GM21619 (cell line): Measurements from ENCODE around the gene RNF222.

Experiments
- ATAC-seq: cut with Tn5 transposase; IDR thresholded peaks from one replicate; pipeline ENCODE4 v1.9.1; 2021; ENCODE audit not compliant: unreplicated experiment

Gene RNF222, protein sequence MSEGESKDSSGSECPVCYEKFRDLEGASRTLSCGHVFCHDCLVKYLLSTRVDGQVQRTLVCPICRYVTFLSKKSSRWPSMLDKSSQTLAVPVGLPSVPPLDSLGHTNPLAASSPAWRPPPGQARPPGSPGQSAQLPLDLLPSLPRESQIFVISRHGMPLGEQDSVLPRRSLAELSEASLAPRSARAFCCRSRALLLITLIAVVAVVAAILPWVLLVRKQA

DNA sequence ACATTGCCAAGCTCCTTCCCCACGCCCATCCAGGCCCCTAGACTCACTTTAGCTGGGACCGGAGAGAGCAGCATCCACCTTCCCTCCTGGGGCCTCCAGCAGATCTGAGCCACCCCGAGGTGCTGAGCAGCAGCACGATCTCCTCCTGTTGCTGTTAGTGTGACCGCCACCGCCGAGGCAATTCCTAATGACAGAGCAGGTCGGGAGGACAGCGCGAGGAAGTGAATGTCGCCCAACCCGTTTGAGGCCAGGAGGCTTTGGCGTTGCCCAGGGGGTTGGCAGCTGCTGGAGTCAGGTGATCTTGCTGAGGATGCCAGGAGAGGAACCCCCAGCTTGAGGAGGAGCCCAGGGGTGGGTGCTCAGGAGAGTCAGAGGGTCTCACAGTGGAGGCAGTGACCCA lies at the start of gene RNF222:
Gene RNF222 (minus strand): TSS at position 192 of the 400 bp plus-strand sequence. CDS start 4,366 bp downstream, outside the sequence.
- no peak for ATAC-seq

DNA sequence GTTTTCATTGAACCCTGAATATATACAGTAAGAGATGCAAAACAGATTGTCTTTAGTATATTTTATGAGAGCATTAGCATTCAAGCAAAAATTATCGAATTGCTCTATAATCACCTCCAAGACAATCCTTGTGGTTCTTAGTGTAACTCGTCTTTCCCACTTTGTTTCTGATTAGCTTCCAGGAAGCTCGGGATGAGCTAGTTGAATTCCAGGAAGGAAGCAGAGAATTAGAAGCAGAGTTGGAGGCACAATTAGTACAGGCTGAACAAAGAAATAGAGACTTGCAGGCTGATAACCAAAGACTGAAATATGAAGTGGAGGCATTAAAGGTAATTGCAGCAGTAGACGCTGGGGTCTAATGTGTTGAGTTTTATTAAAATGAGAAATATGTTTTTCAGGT lies 47.9 kb upstream of the RNF222 start:
- ATAC-seq = no peak

DNA sequence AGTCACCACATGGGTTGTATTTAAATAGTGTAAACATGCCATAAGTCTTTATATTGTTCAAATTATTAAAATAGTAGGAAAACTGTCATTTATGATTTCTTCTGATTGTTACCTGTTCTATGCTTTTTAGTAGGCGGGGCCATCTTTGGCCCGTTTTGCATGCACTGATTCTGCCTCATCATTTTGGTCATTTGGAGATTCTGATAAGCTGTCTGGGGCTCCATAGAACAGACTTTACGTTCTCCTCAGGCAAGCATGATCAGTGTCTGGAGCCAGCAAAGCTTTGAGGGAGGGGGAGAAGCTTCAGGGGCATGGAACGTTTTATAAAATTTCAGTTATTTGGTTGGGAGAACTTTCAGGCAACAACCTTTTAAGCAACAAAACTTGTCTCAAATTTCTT lies 46.9 kb upstream of the RNF222 start:
- ATAC-seq = no peak

DNA sequence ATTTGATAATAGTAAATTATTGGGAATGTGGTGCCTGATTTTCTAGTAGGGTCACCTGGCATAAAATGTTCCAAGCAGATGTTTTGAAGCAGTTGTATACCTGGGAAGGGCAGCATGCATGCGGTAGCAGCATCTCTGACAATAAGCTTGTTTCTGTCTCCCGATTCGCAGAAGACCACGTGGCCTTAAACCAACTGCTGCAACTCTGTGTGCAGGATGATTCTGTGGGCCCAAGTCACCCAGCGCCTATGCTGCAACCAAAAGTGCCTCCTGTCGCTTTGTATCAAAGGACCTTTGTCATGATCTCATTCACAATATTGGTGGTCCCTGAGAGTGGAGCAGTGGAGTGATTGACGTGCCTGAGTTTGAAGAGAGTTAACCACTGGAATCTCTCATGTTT lies 46.1 kb upstream of the RNF222 start:
- no peak for ATAC-seq

DNA sequence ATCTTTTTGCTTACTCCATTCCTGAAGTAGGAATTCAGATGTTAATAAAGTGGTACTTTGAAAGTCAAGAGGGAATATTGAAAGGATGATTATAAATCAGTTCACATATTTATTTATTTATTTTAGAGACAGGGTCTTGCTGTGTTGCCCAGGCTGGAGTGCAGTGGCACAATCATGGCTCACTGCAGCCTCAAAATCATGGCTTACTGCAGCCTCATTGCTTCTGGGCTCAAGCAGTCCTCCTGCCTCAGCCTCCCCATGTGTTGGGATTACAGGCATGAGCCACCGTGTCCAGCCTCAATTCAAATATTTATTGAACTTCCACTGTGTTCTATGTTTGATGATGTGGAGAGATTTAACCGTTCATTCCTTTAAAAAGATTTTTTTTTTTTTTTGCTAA lies 44.7 kb upstream of the RNF222 start:
- ATAC-seq = no peak

DNA sequence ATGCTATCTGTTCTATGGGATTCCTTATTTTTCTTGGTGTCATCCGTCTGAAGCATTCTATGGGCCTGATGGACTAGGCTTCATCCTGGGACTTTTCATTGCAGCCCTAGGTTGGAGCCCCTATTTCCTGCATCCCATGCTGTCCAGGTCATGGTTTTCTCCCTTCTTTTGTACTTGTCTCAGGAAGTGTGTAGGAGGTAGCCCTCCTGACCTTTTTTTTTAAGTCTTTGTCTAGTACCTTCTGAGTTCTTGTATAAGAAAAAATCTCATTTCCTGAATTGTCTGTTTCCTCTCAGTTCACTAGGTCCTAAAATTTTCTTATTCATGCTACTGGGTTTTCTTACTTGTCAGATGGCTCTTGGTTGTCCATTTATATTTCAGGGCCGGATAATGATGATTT lies 44.1 kb upstream of the RNF222 start:
- ATAC-seq = no peak

DNA sequence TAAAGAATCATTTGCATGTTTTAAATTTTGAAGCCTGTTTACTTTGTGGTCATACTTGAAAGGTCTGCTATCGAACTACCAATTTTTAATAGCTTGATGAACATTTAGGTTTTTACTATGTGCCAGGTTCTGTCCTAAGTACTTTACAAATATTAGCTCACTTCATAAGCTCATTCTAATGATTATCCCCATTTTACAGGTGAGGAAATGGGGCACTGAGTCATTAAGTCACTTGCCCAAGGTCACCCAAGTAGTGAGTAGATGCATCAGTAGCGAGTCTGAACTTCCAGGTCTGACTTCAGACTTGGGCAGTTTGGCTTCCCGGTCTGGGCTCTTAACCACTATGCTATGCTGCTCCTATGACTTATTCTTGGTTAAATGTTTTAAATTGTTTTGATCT lies 42.1 kb upstream of the RNF222 start:
- no peak for ATAC-seq

DNA sequence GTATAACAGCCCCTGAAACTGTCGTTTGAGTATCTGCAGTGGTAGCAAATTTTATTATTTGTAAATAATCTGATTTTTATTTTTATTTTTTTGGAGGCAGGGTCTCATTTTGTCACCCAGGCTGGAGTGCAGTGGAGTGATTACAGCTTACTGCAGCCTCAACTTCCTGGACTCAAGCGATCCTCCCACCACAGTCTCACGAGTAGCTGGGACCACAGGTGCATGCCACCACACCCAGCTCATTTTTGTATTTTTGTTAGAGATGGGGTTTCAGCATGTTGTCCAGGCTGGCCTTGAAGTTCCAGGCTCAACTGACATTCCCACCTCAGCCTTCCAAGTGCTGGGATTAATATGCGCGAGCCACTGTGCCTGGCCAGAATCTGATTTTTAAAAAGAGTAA lies 40.8 kb upstream of the RNF222 start:
- no peak for ATAC-seq

DNA sequence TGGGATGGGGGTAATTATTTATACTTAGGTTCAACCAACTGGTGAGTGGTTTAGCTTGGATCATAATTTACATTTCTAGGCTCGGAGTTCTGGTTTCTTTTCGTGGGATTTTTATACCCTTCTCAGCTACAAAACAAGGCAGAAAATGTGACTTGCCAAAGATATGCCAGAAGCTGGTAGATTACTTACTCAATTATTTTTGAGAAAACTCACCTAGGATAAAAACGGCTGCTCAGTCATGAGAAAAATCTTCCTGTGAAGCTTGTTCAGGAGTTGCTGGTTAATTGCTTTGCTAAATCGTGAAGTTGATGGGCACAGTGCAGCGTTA lies 39.2 kb upstream of the RNF222 start:
- ATAC-seq = no peak

DNA sequence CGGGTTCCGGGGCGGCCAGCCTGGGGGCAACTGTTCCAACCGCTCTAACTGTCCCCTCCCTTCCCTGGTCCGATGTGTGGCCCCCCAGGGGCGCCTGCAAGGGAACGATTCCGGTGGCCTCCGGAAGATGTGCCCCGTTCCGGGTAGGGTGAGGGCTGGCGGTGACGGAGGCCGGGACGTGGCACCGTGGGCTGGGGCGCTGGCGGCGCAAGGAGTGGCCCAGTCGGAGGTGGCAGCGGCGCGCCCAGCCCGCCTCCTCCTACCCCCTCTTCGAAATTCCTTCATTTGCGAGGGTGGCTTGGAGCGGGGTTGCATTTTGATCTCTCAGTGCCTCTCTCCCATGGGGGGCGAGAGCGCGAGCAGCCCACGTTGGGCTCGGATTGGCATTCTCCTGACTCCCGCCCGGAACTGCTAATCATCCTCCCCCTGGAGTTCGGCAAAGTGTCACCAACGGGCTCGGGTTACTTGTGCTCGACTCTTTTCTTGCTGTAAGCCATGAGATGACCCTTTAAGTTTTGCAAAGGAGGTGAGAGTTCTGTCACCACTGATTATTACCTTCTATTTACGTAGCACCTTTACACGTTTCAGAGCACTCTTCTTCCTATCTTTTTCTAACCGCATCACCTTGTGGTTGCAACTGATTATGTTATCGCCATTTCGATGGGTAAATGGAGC lies 38.7 kb upstream of the RNF222 start:
- peak; percentile 46 for ATAC-seq

DNA sequence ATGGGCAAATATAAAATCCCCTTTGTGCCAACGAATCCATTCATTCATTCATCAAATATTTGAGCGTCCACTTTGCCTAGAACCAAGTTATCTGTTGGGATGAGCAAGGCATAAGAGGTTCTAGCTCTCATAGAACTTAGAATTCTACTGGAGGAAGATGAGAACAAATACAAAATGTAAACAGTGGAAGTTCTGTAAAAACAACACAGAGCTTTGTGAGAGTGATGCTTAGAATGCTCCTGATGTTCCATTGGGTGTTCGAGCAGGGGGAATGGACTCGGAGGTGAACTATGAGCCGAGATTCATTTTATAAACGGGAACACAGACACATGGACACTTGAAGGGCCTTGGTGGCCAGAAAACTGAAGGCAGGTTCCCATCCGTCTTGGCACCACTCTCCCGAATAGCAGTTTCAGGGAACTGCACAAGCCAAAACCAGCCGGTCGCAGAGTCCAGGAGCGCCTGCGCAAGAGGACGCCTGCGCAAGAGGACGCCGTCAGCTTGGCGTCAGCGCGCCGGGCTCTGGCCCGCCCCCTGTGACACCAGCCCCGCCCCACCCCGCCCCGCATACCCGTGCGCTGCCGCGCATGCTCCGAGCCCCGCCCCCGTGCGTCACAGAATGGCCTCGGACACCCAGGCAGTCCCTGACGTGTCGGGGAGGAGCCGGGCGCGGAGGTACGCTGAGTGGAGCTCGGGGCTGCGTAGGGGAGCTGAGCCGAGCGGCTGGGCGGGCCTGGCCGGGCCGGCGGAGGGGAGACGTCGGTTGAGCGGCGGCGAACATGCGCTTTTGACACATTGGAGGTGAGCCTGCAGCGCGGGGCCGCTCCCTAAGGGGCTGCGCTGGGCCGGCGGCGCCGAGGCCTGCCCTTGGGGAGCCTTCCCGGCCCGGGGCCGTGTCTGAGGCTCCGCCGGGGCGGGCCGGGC lies 37.9 kb upstream of the RNF222 start, which contains the start of gene NDEL1:
Gene NDEL1 (plus strand): TSS at position 640 of the 924 bp plus-strand sequence. CDS start 8,388 bp downstream, outside the sequence.
- peak; percentile 92 for ATAC-seq

DNA sequence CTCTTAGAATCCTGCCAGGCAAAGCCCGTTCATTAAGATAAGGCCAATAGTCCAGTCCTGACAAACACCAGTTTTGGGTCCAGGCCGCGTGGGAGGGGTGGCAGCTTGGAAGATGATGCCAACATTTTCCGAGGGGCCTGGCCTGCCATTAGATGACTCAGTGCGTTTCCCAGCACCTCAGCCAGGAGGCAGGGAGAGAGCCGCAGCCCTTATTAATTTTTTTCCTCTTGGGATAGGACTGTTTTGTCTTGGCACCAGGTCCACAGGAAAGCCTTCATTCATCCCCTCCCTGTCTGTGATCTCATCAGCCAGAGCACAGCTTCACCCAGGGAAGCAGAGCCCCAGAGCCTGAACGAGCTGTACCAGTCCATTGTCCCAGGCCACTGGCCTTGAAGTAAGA lies 33.3 kb upstream of the RNF222 start:
- ATAC-seq = no peak

DNA sequence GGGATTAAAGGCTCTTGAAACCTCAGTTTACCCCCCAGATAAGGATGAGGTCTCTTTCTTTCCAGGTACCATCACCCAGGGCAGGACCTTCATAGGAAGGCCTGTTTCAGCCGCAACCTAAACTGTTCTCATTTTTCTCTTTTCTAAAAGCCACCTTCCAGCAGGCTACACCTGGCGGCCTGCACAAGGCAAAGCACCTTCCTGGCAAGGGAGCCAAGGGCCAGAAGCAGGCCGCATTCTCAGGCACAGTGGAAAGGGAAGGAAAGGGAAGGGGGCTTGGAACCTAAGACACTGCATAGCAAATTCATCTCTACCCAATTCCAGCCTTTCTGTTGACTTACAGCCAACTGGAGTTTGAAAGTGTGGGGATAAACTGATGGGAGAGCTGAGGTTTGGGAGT lies 29.2 kb upstream of the RNF222 start:
- ATAC-seq = no peak

DNA sequence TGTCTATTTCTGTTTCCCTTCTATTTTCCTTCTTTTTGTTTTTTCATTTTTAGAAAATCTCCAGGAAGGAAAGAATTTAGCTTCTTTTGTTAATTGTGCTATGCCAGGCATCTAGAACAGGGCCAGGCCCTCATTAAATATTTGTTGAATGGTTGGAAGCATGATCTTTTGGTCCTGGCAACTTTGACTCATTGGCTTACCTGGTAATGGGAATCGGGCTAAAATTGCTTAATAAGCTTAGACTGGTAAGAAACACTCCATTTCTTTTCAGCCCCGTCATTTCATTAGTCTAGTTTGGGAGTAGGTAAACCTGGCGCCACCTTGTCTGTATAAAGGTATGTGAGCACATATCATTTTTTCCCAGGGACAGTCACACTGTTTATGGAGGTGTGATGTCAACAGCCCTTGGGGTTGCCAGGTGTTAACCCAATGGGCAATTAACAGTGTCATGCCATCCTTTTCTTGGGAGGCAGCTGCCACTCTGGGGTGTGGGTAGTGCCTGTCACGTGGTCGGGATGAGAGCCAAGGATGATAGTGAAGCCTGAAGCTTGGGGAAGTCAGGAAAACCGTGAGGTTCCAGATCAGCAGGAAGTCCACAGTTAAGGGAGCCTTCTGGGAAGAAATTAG lies 28.6 kb upstream of the RNF222 start:
- no peak for ATAC-seq

DNA sequence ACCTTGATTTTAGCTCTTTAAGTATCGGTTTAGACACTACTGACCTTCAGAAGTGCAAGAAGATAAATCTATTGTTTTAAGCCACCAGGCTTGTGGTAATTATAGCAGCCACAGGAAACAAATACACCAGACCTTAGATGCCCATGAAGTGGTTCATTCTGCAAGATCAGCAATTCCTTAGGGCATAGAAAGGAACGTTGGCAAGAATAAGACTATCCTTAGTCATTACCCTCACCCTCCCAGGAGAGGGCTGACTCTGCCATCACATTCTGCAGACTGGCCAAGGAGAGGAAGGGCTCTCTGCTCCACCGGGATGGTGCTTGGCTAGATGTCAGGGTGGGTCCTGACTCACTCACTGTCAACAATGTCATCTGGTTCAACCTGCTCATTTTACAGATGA lies 23.9 kb upstream of the RNF222 start:
- no peak for ATAC-seq

DNA sequence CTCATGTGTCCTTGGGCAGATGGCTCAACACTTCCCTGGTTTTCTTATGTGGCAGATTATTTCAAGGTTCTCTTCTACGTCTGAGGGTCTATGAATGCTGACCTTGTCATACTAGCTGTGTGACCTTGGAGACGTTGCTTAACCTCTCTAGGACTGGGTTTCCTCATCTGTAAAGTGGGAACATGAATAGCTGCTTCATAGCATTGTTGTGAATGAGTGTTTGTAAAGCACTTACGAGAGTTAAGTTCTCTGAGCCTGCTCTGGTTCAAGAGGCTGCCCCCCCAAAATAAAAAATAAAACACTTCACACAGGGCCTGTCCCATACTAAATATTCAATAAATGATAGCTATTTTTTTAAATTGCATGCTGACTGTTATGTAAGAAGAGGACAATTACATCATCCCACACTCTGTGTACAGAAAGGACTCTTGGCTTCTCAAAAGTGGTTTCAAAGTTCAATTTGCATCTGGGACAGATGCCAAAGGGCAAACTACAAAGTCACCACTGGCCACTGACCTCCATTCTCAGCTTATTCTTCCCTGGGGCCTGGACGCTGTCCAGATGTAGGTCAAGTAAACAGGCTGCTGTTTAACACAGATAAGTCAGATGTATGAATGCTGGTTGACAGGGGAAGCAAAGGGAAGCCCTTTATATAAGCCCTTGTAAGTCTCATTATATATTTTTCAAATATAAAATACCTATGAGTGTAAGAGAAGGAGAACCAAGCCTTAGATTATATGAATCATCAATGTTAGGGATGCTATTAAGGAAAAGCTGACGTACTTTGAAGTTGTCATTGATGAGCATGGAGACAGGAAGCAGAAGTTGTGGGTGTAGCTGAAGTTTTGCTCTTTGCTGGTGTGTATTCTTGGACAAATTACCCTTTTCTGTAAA lies 22.7 kb upstream of the RNF222 start:
- ATAC-seq = no peak

DNA sequence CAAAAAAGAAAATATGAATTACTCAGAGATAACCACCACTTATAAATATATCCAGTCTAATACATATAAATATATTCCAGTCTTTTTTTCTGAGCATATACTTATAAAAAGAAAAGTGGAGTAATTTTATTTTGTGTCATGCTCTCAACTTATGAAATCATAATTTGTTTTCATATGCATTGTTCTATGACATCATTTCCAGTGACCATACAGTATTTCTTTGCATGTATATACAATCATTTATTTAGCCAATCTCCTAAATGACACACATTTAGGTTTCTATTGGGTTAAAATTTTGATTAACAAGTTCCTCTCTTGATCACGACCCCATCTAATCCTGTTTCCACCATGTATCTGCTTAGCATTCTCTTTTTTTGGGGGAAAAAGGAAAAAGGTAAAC lies 21.7 kb upstream of the RNF222 start:
- no peak for ATAC-seq

DNA sequence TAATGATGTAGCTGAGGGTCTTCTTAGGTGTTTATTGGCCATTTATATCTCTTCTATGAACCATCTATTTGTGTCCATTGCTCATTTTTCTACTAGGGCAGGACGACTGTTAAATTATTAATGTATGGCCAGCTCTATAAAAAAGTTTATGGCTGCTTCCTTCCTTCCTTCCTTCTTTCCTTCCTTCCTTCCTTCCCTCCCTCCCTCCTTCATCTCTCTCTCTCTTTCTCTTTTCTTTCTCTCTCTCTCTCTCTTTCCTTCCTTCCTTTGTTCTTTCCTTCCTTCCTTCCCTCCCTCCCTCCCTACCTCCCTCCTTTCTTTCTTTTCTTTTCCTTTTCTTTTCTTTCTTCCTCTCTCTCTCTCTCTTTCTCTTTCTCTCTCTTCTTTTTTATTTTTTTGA lies 20.8 kb upstream of the RNF222 start:
- ATAC-seq = no peak

DNA sequence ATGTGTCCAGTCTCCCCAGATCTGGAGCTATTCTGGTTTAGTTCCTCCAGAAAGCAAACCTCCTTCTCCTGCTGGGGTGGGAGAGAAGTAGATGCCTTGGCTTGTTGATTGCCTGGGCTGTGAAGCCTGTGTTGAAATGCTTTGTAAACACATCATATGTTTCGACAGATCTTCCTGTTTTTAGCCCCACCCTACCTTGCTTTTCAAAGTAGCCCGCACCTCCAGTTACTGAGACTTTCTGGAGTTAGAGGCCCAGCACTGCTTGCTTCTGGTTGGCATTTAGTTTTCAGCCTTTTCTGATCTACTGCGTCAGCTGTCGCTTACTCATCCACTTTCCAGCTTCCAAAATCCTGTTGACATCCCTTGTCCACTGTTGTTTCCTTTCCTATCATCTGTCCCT lies 20.2 kb upstream of the RNF222 start:
- ATAC-seq = no peak

DNA sequence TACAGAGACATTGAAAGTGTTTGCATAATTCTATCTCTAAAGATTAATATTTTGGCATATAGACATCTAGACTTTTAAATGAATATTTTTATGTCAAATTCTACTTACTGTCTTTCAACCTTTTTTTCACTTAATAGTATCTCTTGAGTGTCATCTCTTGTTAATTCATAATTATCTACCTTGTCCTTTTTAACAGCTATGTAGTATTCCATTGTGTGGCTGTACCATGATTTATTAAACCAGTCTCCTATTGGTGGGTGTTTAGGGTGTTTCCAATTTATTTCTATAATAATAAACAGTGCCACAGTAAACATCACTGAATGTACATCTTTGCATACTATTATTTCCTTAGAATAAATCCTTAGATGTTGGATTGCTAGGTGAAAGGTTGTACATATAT lies 16.3 kb upstream of the RNF222 start:
- ATAC-seq = no peak
